ENCODE data around the gene ELN.
A peak's percentile ranks its signal among the peaks of the same experiment; 100 is the strongest.

ELN gene

GRCh38 chr7:74092321-74092963, 64.5 kb downstream of the ELN start:
- no peak for DNase-seq (ENCODE audit: low read depth, low spot score)

GRCh38 chr7:74092964-74093471, 65.0 kb downstream of the ELN start:
- DNase-seq (ENCODE audit: low read depth, low spot score), result no peak

GRCh38 chr7:74093671-74094223, 65.8 kb downstream of the ELN start:
- no peak for DNase-seq (ENCODE audit: low read depth, low spot score)

- peak; percentile 96 for DNase-seq (ENCODE audit: low read depth, low spot score)
These were observed 66.5 kb downstream of the ELN start for GRCh38 chr7:74094224-74095101.

- DNase-seq (ENCODE audit: low read depth, low spot score), result no peak
These were observed 67.2 kb downstream of the ELN start for GRCh38 chr7:74095135-74095534.

- DNase-seq (ENCODE audit: low read depth, low spot score), result no peak
These were observed 70.1 kb downstream of the ELN start for GRCh38 chr7:74097937-74098614.

GRCh38 chr7:74099031-74099430, 71.1 kb downstream of the ELN start:
- no peak for DNase-seq (ENCODE audit: low read depth, low spot score)

- DNase-seq (ENCODE audit: low read depth, low spot score), result no peak
These were observed 73.2 kb downstream of the ELN start for GRCh38 chr7:74101061-74101681.

- no peak for DNase-seq (ENCODE audit: low read depth, low spot score)
These were observed 75.3 kb downstream of the ELN start for GRCh38 chr7:74103219-74103772.

GRCh38 chr7:74104702-74105101, 76.7 kb downstream of the ELN start:
- no peak for DNase-seq (ENCODE audit: low read depth, low spot score)

- no peak for DNase-seq (ENCODE audit: low read depth, low spot score)
These were observed 78.0 kb downstream of the ELN start for GRCh38 chr7:74105992-74106391.

- DNase-seq (ENCODE audit: low read depth, low spot score), result no peak
These were observed 78.9 kb downstream of the ELN start for GRCh38 chr7:74106846-74107245.

- no peak for DNase-seq (ENCODE audit: low read depth, low spot score)
These were observed 87.4 kb downstream of the ELN start for GRCh38 chr7:74115326-74115725.

- DNase-seq (ENCODE audit: low read depth, low spot score), result no peak
These were observed 88.4 kb downstream of the ELN start for GRCh38 chr7:74116356-74116755.

Data from iPS DF 19.7 (cell line).